SK-N-SH (cell line): Measurements from ENCODE around the gene LCE1B. TPM values are rescaled to one million over a fixed set of nuclear protein-coding genes. Genes with fewer than 3 reads are reported as not detected.

Experiments used
- CTCF ChIA-PET: fragments of 300-600, 350-600 bp; formaldehyde crosslinking; extraction: SDS; loops from one replicate; lab custom pipeline; 2021; lab: Yijun Ruan, JAX
- POLR2A ChIA-PET: fragments of 350-600 bp; sonication (Branson Sonifier 250); formaldehyde crosslinking; extraction: SDS; loops from one replicate; lab custom pipeline; 2020; ENCODE audit warnings: antibody characterized with exemption, inconsistent platforms; lab: Yijun Ruan, JAX
- DNase-seq: peaks from one replicate; pipeline ENCODE4 v3.0.0; 2012
- H2AFZ ChIP-seq: fragments of 200-600 bp; sonication (generic); 2 replicates; pipeline ENCODE4 v1.8.1; 2016; ENCODE audit warnings: antibody characterized with exemption, mild to moderate bottlenecking, low read depth
- H3F3A ChIP-seq: fragments of 200-600 bp; sonication (generic); replicated peaks from 2 replicates; pipeline ENCODE3; 2016; ENCODE audit warnings: antibody characterized with exemption, mild to moderate bottlenecking; ENCODE audit not compliant: insufficient read depth
- H3K27ac ChIP-seq, 2 experiments: fragments of 200-500 bp in 1 of 2; fragments of 200-600 bp in 1 of 2; sonication (Bioruptor generic) in 1 of 2; sonication (generic), shearing (Covaris generic) in 1 of 2; 2 replicates each; pipeline versions ENCODE4 v1.5.1 to v1.6.1; 2014 to 2016; ENCODE audit warnings: low read depth in 2 of 2, inconsistent platforms in 1 of 2, low read length in 1 of 2, mild to moderate bottlenecking in 1 of 2, mixed read lengths in 1 of 2
- H3K27me3 ChIP-seq: fragments of 200-600 bp; sonication (generic), shearing (Covaris generic); 2 replicates; pipeline ENCODE4 v1.6.1; 2016; ENCODE audit warnings: mixed run types; ENCODE audit not compliant: insufficient read depth
- H3K36me3 ChIP-seq, 2 experiments: fragments of 200-500 bp in 1 of 2; fragments of 200-600 bp in 1 of 2; sonication (Bioruptor generic) in 1 of 2; sonication (generic) in 1 of 2; replicated peaks in 1 of 2; 2 replicates each; pipeline versions ENCODE3 to v1.5.1; 2014 to 2016; ENCODE audit warnings: low read length in 1 of 2, mild to moderate bottlenecking in 1 of 2; ENCODE audit not compliant: insufficient read depth in 2 of 2, control insufficient read depth in 1 of 2
- H3K4me1 ChIP-seq, 2 experiments: fragments of 200-500 bp in 1 of 2; fragments of 200-600 bp in 1 of 2; sonication (Bioruptor generic) in 1 of 2; sonication (generic), shearing (Covaris generic) in 1 of 2; 2 replicates each; pipeline versions ENCODE4 v1.5.1 to v1.6.1; 2014 to 2016; ENCODE audit warnings: low read depth in 1 of 2, low read length in 1 of 2, mixed run types in 1 of 2; ENCODE audit not compliant: insufficient read depth in 2 of 2, control insufficient read depth in 1 of 2
- H3K4me2 ChIP-seq: fragments of 200-600 bp; sonication (generic), shearing (Covaris generic); 2 replicates; pipeline ENCODE4 v1.6.1; 2017; ENCODE audit warnings: mixed run types
- H3K4me3 ChIP-seq, 2 experiments: fragments of 200-500 bp in 1 of 2; fragments of 200-600 bp in 1 of 2; sonication (Bioruptor generic) in 1 of 2; sonication (generic), shearing (Covaris generic) in 1 of 2; 2 replicates each; pipeline versions ENCODE4 v1.5.1 to v1.8.1; 2014 to 2016; ENCODE audit warnings: low read depth in 2 of 2, inconsistent platforms in 1 of 2, low read length in 1 of 2, mild to moderate bottlenecking in 1 of 2, mixed read lengths in 1 of 2, moderate library complexity in 1 of 2
- H3K79me2 ChIP-seq: fragments of 200-600 bp; sonication (generic); 2 replicates; pipeline ENCODE4 v1.8.1; 2017; ENCODE audit warnings: mild to moderate bottlenecking; ENCODE audit not compliant: insufficient read depth
- H3K9ac ChIP-seq: fragments of 200-600 bp; sonication (generic); 2 replicates; pipeline ENCODE4 v1.6.1; 2017; ENCODE audit warnings: mixed run types
- H3K9me2 ChIP-seq: fragments of 200-600 bp; sonication (generic); 2 replicates; pipeline ENCODE4 v1.6.1; 2017; ENCODE audit warnings: mixed run types
- H3K9me3 ChIP-seq: fragments of 200-600 bp; sonication (generic); 2 replicates; pipeline ENCODE4 v1.6.1; 2017; ENCODE audit warnings: mixed run types, mild to moderate bottlenecking, moderate library complexity
- H4K20me1 ChIP-seq: fragments of 200-600 bp; sonication (generic); 2 replicates; pipeline ENCODE4 v1.6.1; 2017; ENCODE audit warnings: mild to moderate bottlenecking, mixed run types; ENCODE audit not compliant: insufficient read depth
- EP300 ChIP-seq, 2 experiments: IDR thresholded peaks; 2 replicates each; pipeline versions ENCODE4 v1.4.0 to v1.6.1; 2012; ENCODE audit warnings: borderline replicate concordance in 1 of 2, low read depth in 1 of 2, low read length in 1 of 2
- FOXJ3 ChIP-seq: sonication (generic); formaldehyde crosslinking; IDR thresholded peaks from 2 replicates; pipeline ENCODE4 v1.5.1; 2020; ENCODE audit warnings: mild to moderate bottlenecking, missing genetic modification reagents
- GABPA ChIP-seq: IDR thresholded peaks from 2 replicates; pipeline ENCODE4 v1.4.0; 2012; ENCODE audit warnings: low read depth, mild to moderate bottlenecking
- GATA2 ChIP-seq: sonication (generic); formaldehyde crosslinking; IDR thresholded peaks from 2 replicates; pipeline ENCODE4 v1.5.0; 2020; ENCODE audit warnings: mild to moderate bottlenecking, missing genetic modification reagents
- IRF3 ChIP-seq: fragments of 150-350 bp; IDR thresholded peaks from 2 replicates; pipeline ENCODE4 v1.6.1; 2016; ENCODE audit warnings: mild to moderate bottlenecking, low read depth, low read length
- MEF2A ChIP-seq: IDR thresholded peaks from 2 replicates; pipeline ENCODE4 v1.4.0; 2012; ENCODE audit warnings: low read depth, borderline replicate concordance
- MXI1 ChIP-seq: IDR thresholded peaks from 2 replicates; pipeline ENCODE4 v1.6.1; 2012; ENCODE audit warnings: mild to moderate bottlenecking, low read depth, low read length, improper control_type of control experiment
- PBX3 ChIP-seq: IDR thresholded peaks from 2 replicates; pipeline ENCODE4; 2012
- RAD21 ChIP-seq: IDR thresholded peaks from 2 replicates; pipeline ENCODE4 v1.6.1; 2012; ENCODE audit warnings: mild to moderate bottlenecking, low read length
- RFX5 ChIP-seq: IDR thresholded peaks from 2 replicates; pipeline ENCODE4 v1.6.1; 2012; ENCODE audit warnings: mild to moderate bottlenecking, improper control_type of control experiment, low read length
- SIN3A ChIP-seq: IDR thresholded peaks from 2 replicates; pipeline ENCODE4 v1.6.1; 2012; ENCODE audit warnings: low read depth, mild to moderate bottlenecking, low read length, moderate library complexity, borderline replicate concordance
- WGBS: methylation state at CpG from one replicate; pipeline ENCODE4 v1.1.6; 2017; ENCODE audit warnings: low lambda C conversion rate; 5-methylcytosine and 5-hydroxymethylcytosine counted together
- polyA plus RNA-seq, 3 experiments: library from polyadenylated mRNA; depleted of rRNA; stranded (reverse); fragments of >200 nt; gene quantifications; 2 replicates each; pipeline ENCODE4 v1.2.3, GENCODE V29; 2012

Gene LCE1B
- polyA plus RNA-seq, 1 of the 3 experiments (the other 2 are of a cell fraction) = not detected

DNA sequence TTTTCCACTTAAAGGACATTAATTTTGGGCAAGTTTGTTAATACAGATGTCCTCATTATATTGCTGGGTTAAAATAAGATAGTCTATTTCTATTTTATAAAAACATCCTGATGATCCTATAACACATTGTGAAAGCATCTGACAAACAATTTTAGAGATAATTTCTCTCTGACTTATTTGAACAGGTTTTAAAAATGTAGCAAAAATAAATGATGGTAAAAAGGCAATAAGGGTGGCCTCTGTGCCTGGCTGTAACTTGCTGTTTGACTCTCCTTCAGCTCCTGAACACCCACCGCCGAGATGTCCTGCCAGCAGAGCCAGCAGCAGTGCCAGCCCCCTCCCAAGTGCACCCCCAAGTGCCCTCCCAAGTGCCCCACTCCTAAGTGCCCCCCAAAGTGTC lies 15.4 kb downstream of the LCE1B start, which contains the start of gene LCE1A:
LCE1A (plus strand) TSS at position 301 of the 400 bp plus-strand sequence; CDS start at position 301, 0 bp downstream.
- Histone ChIP-seq H3K4me2 (no peak within 1 kb of the TSS), H3K36me3 (no peaks in the 10 kb centered on the region), H3K27me3 (peaks cover 7% of the 10 kb centered on the region; the same call in 1 of the 2 replicates), H3K9ac (no peak within 1 kb of the TSS), H3K4me3 (no peak within 1 kb of the TSS), H4K20me1 (no peaks in the 10 kb centered on the region), H3K79me2 (no peaks in the 10 kb centered on the region), H3K9me3 (no peaks in the 10 kb centered on the region), H3F3A (no peaks in the 10 kb centered on the region), H3K4me1 (no peaks in the 10 kb centered on the region; a peak in 1 of 4 replicates), H2AFZ (no peak within 1 kb of the TSS), H3K9me2 (no peaks in the 10 kb centered on the region), H3K27ac (no peak within 1 kb of the TSS)
- no peak for TF ChIP-seq GATA2 (CRISPR knock-in tag)
- no peak for TF ChIP-seq PBX3
- no peak for TF ChIP-seq IRF3
- TF ChIP-seq FOXJ3 = no peak
- TF ChIP-seq EP300 (IDR thresholded peaks at IDR 0.05; ENCODE audit: borderline replicate concordance in 1 of 2, low read depth in 1 of 2, low read length in 1 of 2) = no peak
- no peak for TF ChIP-seq RAD21
- no peak for TF ChIP-seq MEF2A
- no peak for TF ChIP-seq MXI1
- TF ChIP-seq SIN3A = no peak
- 0% methylated on average over 2 of the region's 2 CpGs for whole genome bisulfite sequencing
- DNase-seq = no peak
- POLR2A ChIA-PET = no interaction called here
- CTCF ChIA-PET = no interaction called here

DNA sequence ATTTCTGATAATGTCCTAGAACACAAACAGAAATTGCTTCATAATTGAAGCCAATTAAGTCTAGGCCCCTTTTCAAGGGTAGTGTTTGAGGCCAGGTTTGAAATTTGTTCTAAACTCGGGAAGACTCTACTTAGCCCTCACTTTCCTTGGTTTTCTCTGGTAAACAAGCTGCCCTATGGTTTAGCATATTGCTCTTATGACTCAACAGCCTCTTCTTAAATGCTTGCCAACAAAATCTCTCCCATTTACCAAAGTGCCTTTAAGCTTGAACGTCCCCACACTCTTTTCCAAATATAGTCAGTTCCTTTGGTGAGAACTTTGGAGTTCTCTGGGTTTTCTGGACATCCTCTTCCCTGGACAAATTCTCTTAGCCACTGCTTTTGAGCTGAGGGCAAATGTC lies 25.1 kb downstream of the LCE1B start:
- ChIA-PET CTCF (interaction anchor here (0.7 to 1.5 kb wide), 2 partner anchors 15 to 79 kb away, joined by 3 read pairs; partner anchors contain the start of gene KPRP), POLR2A (no interaction called here)
- H3K9me3 ChIP-seq = no peaks in the 10 kb centered on the region
- no peaks in the 10 kb centered on the region for H3F3A ChIP-seq
- H2AFZ ChIP-seq = no peak overlapping the region
- H3K36me3 ChIP-seq = no peaks in the 10 kb centered on the region
- no peaks in the 10 kb centered on the region for H3K4me1 ChIP-seq
- no peaks in the 10 kb centered on the region for H3K9me2 ChIP-seq
- H3K79me2 ChIP-seq = no peaks in the 10 kb centered on the region
- TF ChIP-seq RFX5 (no peak), GABPA (no peak)
- no peak overlapping the region for H3K27ac ChIP-seq
- 0% methylated on average over 2 of the region's 2 CpGs for WGBS
- H3K9ac ChIP-seq = no peak overlapping the region
- no peak overlapping the region for H3K4me3 ChIP-seq
- H4K20me1 ChIP-seq = no peaks in the 10 kb centered on the region
- no peak overlapping the region for H3K4me2 ChIP-seq
- DNase-seq = no peak
- H3K27me3 ChIP-seq = no peaks in the 10 kb centered on the region; the same call in 1 of the 2 replicates
